ENCODE measurements around the gene CNIH4. TPM values are rescaled to one million over a fixed set of nuclear protein-coding genes. Genes with fewer than 3 reads are reported as not detected.

Gene CNIH4
- total and polyA plus RNA-seq, 4 donors: 11.9 to 40.2 (median 29.2) TPM

- no peaks in the 10 kb centered on the region for H3K9me3 ChIP-seq (ENCODE audit: control insufficient read depth in 4 of 4, low read length in 3 of 4)
- no peaks in the 10 kb centered on the region for H3K27me3 ChIP-seq (ENCODE audit: control insufficient read depth in 4 of 4, insufficient read depth in 4 of 4, low read length in 3 of 4)
- no peak overlapping the region for H3K4me3 ChIP-seq (ENCODE audit: low read depth in 1 of 3, low read length in 3 of 3)
- no peak overlapping the region for H3K9ac ChIP-seq (ENCODE audit: low read depth in 1 of 2, low read length in 2 of 2)
- peaks cover 0 to 6% (median 1%) of the 10 kb centered on the region in 4 donors for H3K4me1 ChIP-seq (ENCODE audit: control insufficient read depth in 4 of 4, insufficient read depth in 4 of 4, low read length in 3 of 4)
- DNase-seq (ENCODE audit: low spot score): no peak
- H3K36me3 ChIP-seq (ENCODE audit: control insufficient read depth in 4 of 4, insufficient read depth in 3 of 4, low read depth in 1 of 4, low read length in 3 of 4): peaks cover 3 to 35% (median 22%) of the 10 kb centered on the region in 4 donors
- TF ChIP-seq SP1 (IDR thresholded peaks at IDR 0.05) (no peak), EGR1 (IDR thresholded peaks at IDR 0.05; ENCODE audit: low read depth in 2 of 2) (no peak), YY1 (IDR thresholded peaks at IDR 0.05) (no peak), TAF1 (conservative IDR thresholded peaks at IDR 0.05) (no peak), FOXA1 (IDR thresholded peaks at IDR 0.05) (no peak), NR2F2 (IDR thresholded peaks at IDR 0.05) (no peak), HNF4A (conservative IDR thresholded peaks at IDR 0.05) (no peak), JUND (IDR thresholded peaks at IDR 0.05) (no peak), RXRA (IDR thresholded peaks at IDR 0.05) (no peak), ATF3 (IDR thresholded peaks at IDR 0.05) (no peak), HNF4G (IDR thresholded peaks at IDR 0.05) (no peak), CTCF (IDR thresholded peaks at IDR 0.05; ENCODE audit: low read depth, low read length, missing input control) (no peak)
- TF ChIP-seq, protein P1, sequence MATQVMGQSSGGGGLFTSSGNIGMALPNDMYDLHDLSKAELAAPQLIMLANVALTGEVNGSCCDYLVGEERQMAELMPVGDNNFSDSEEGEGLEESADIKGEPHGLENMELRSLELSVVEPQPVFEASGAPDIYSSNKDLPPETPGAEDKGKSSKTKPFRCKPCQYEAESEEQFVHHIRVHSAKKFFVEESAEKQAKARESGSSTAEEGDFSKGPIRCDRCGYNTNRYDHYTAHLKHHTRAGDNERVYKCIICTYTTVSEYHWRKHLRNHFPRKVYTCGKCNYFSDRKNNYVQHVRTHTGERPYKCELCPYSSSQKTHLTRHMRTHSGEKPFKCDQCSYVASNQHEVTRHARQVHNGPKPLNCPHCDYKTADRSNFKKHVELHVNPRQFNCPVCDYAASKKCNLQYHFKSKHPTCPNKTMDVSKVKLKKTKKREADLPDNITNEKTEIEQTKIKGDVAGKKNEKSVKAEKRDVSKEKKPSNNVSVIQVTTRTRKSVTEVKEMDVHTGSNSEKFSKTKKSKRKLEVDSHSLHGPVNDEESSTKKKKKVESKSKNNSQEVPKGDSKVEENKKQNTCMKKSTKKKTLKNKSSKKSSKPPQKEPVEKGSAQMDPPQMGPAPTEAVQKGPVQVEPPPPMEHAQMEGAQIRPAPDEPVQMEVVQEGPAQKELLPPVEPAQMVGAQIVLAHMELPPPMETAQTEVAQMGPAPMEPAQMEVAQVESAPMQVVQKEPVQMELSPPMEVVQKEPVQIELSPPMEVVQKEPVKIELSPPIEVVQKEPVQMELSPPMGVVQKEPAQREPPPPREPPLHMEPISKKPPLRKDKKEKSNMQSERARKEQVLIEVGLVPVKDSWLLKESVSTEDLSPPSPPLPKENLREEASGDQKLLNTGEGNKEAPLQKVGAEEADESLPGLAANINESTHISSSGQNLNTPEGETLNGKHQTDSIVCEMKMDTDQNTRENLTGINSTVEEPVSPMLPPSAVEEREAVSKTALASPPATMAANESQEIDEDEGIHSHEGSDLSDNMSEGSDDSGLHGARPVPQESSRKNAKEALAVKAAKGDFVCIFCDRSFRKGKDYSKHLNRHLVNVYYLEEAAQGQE (IDR thresholded peaks at IDR 0.05): no peak
- TF ChIP-seq, protein P2, sequence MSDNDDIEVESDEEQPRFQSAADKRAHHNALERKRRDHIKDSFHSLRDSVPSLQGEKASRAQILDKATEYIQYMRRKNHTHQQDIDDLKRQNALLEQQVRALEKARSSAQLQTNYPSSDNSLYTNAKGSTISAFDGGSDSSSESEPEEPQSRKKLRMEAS (IDR thresholded peaks at IDR 0.05): no peak
- WGBS: 75% methylated on average over 6 of the region's 6 CpGs
- H3K27ac ChIP-seq (ENCODE audit: low read depth in 1 of 2, low read length in 2 of 2): no peak overlapping the region
These were observed 30.7 kb downstream of the CNIH4 start for GRCh38 chr1:224387302-224387912.

DNA sequence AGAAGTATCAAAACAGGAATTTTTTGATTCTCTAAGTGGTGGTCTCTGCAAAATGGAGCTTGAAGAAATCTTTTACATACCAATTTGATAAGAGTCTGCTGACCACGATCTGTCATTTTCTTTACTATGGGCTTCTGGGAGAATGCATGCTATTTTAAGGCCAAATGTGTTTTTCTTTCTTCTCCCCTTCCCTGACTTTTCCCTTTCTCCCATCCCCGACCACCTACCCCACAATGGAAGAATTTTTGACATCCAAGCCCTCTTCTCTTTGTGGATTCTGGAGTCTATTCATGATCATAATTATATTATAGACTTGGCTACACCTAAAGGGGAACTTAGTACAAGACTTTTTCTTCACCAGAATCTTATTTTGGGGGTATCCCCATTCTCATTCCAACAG lies 31.3 kb downstream of the CNIH4 start:
- H3K9ac ChIP-seq (ENCODE audit: low read depth in 1 of 2, low read length in 2 of 2): no peak overlapping the region
- peaks cover 0 to 6% (median 1%) of the 10 kb centered on the region in 4 donors for H3K4me1 ChIP-seq (ENCODE audit: control insufficient read depth in 4 of 4, insufficient read depth in 4 of 4, low read length in 3 of 4)
- no peak overlapping the region for H3K27ac ChIP-seq (ENCODE audit: low read depth in 1 of 2, low read length in 2 of 2)
- no peaks in the 10 kb centered on the region for H3K9me3 ChIP-seq (ENCODE audit: control insufficient read depth in 4 of 4, low read length in 3 of 4)
- 92% methylated on average over 2 of the region's 2 CpGs for WGBS
- DNase-seq (ENCODE audit: low spot score): no peak
- TF ChIP-seq CTCF (IDR thresholded peaks at IDR 0.05; ENCODE audit: low read depth, low read length, missing input control): no peak
- H3K4me3 ChIP-seq (ENCODE audit: low read depth in 1 of 3, low read length in 3 of 3): no peak overlapping the region
- H3K27me3 ChIP-seq (ENCODE audit: control insufficient read depth in 4 of 4, insufficient read depth in 4 of 4, low read length in 3 of 4): no peaks in the 10 kb centered on the region
- peaks cover 3 to 40% (median 26%) of the 10 kb centered on the region in 4 donors for H3K36me3 ChIP-seq (ENCODE audit: control insufficient read depth in 4 of 4, insufficient read depth in 3 of 4, low read depth in 1 of 4, low read length in 3 of 4)
